ENCODE measurements around the gene TREM1. TPM values are rescaled to one million over a fixed set of nuclear protein-coding genes. Genes with fewer than 3 reads are reported as not detected.

The TREM1 gene
- total RNA-seq, 4 donors from 2014 or later: 0.63 to 4.5 (median 1.0) TPM; not detected in 1

DNA sequence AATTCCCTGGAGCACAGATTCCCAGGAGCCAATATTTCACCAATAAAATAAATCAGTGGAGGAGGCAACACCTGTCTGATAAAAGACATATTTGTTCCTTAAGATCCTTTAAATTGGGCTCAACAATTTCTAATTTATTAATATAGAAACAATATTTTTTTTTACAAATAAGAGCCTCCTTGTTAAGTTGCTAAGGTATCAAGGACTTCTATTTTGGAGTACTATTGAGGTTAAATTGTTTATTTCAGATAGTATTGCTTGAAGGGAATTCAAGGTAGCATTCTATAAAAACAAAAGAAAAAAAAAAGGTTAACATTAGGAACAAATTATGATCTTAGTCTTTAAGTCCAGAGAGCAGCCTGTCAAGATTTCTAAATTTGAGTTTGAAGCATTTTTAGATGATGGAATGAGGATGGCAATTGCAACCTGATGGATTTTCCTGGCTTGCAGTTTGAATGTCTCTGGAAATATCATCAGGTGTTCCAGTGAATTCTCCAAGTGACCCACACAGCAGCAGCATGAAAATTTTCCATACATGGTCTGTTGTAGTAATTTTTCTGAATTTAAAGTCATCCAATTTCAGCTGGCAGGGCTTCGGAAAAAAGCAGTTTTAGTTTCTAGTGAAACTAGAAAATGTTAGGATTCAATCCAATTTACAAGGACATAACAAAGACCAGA lies 29.6 kb upstream of the TREM1 start:
- H3K4me1 ChIP-seq: peaks cover 6 to 13% of the 10 kb centered on the region in 2 donors
- TF ChIP-seq, protein P1, sequence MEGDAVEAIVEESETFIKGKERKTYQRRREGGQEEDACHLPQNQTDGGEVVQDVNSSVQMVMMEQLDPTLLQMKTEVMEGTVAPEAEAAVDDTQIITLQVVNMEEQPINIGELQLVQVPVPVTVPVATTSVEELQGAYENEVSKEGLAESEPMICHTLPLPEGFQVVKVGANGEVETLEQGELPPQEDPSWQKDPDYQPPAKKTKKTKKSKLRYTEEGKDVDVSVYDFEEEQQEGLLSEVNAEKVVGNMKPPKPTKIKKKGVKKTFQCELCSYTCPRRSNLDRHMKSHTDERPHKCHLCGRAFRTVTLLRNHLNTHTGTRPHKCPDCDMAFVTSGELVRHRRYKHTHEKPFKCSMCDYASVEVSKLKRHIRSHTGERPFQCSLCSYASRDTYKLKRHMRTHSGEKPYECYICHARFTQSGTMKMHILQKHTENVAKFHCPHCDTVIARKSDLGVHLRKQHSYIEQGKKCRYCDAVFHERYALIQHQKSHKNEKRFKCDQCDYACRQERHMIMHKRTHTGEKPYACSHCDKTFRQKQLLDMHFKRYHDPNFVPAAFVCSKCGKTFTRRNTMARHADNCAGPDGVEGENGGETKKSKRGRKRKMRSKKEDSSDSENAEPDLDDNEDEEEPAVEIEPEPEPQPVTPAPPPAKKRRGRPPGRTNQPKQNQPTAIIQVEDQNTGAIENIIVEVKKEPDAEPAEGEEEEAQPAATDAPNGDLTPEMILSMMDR (IDR thresholded peaks at IDR 0.05): no peak
- TF ChIP-seq POLR2A (IDR thresholded peaks at IDR 0.05): no peak
- H3K4me3 ChIP-seq (replicated peaks in 1 of 3): no peak overlapping the region
- 72 to 84% methylated on average over 1 of the region's 1 CpG for WGBS, 2 donors
- intact Hi-C loops (cut with DNase I): loop anchor here (5.0 kb wide), 1 partner anchor 39 kb away; no protein-coding TSS in a partner anchor
- H3K36me3 ChIP-seq: no peaks in the 10 kb centered on the region
- no peaks in the 10 kb centered on the region for H3K27me3 ChIP-seq
- H3K27ac ChIP-seq: no peak overlapping the region
- H3K9me3 ChIP-seq: no peaks in the 10 kb centered on the region
- no peak for DNase-seq

DNA sequence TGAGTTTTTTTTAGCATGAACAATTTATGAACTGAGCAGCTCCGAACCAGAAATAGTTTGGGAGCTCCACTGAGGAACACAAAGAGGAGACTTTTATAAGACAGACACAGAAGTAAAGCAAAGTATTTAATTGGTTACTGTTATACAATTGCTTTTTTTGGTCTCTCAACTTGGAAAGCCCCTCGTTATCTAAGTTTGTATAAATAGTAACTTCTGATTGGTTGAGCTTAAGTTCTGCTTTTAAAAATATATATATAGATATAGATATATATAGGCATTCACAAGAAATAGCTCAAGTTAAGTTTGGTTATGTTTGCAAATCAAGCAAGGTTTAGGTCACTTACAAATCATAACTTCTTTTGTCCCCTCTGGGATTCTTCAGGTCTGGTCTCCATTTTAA lies 28.7 kb upstream of the TREM1 start:
- H3K9me3 ChIP-seq: no peaks in the 10 kb centered on the region
- no peak overlapping the region for H3K4me3 ChIP-seq (replicated peaks in 1 of 3)
- 72 to 76% methylated on average over 2 of the region's 2 CpGs for WGBS, 2 donors
- DNase-seq: no peak
- TF ChIP-seq, protein P1 (IDR thresholded peaks at IDR 0.05): no peak
- no peak for TF ChIP-seq POLR2A (IDR thresholded peaks at IDR 0.05)
- no peaks in the 10 kb centered on the region for H3K36me3 ChIP-seq
- intact Hi-C loops (cut with DNase I): loop anchor here (5.0 kb wide), 1 partner anchor 38 kb away; no protein-coding TSS in a partner anchor
- H3K4me1 ChIP-seq: peaks cover 6 to 13% of the 10 kb centered on the region in 2 donors
- no peaks in the 10 kb centered on the region for H3K27me3 ChIP-seq
- H3K27ac ChIP-seq: no peak overlapping the region

DNA sequence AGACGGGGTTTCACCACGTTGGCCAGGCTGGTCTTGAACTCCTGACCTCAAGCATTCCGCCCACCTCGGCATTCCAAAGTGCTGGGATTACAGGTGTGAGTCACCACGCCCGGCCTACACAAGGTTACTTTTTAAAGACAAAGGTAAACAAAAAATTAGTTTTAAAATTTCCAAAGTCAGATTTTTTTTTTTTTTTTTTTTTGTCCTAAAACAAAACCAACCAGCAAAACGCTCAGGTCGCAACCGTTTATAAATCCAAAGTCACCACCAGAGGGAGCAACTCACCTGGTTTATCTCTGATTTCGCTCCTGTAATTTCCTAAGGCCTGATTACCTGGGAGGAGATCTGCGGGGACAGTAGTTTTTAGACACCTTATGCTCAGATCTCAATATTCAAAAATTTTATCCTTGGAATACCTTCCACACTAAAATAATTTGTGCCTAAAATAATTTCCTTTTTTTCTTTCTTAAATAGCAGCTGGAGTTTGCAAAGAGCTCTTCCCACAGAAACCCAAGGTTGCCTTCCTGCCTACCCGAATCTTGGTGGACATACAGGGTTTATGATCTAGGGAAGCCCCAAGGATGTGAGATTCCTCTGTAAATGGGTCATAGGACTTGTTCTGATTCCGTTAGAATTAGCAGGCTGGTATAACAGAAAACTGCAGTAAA lies 19.8 kb upstream of the TREM1 start:
- no peaks in the 10 kb centered on the region for H3K4me1 ChIP-seq
- H3K27me3 ChIP-seq: no peaks in the 10 kb centered on the region
- intact Hi-C loops (cut with DNase I): no loop called here
- no peak overlapping the region for H3K27ac ChIP-seq
- no peaks in the 10 kb centered on the region for H3K36me3 ChIP-seq
- no peak overlapping the region for H3K4me3 ChIP-seq (replicated peaks in 1 of 3)
- DNase-seq: peak; percentile 61 to 68
- no peak for TF ChIP-seq POLR2A (IDR thresholded peaks at IDR 0.05)
- TF ChIP-seq, protein P1 (IDR thresholded peaks at IDR 0.05): peak; percentile 28 to 66 (median 56)
- H3K9me3 ChIP-seq: no peaks in the 10 kb centered on the region
- WGBS, 2 donors: 26 to 29% methylated on average over 13 of the region's 13 CpGs

DNA sequence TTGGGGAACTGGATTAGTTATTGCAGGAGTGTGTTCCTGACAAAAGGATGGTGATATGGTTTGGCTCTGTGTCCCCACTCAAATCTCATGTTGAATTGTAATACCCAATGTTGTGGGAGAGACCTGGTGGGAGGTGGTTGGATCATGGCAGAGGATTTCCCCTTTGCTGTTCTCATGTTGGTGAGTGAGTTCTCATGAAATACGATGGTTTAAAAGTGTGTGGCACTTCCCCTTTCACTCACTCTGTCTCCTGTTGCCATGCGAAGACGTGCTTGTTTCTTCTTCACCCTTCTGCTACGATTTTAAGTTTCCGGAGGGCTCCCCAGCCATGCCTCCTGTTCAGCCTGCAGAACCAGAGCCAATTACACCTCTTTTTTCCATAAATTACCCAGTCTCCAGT lies 16.2 kb upstream of the TREM1 start:
- DNase-seq: no peak
- WGBS, 2 donors: 77 to 79% methylated on average over 5 of the region's 5 CpGs
- no peaks in the 10 kb centered on the region for H3K36me3 ChIP-seq
- H3K27me3 ChIP-seq: no peaks in the 10 kb centered on the region
- no peak overlapping the region for H3K4me3 ChIP-seq (replicated peaks in 1 of 3)
- intact Hi-C loops (cut with DNase I): no loop called here
- TF ChIP-seq POLR2A (IDR thresholded peaks at IDR 0.05): no peak
- TF ChIP-seq, protein P1 (IDR thresholded peaks at IDR 0.05): no peak
- H3K9me3 ChIP-seq: no peaks in the 10 kb centered on the region
- no peak overlapping the region for H3K27ac ChIP-seq
- H3K4me1 ChIP-seq: no peaks in the 10 kb centered on the region
